Adrenal gland (tissue), 12 donors: ENCODE results near the gene DACT3. TPM values are rescaled to one million over a fixed set of nuclear protein-coding genes. Genes with fewer than 3 reads are reported as not detected.

Experiments used
- DNase-seq, 7 donors: peaks; one replicate each; pipeline ENCODE4 v3.0.0-alpha.2; 2019 to 2020
- H3K27ac ChIP-seq, 5 donors: fragments of 200-600 bp; sonication (generic) in 4 of 5; 1 replicate in 3 of 5; 2 replicates in 2 of 5; pipeline versions ENCODE4 v1.5.1 to v1.8.0; 2016 to 2020; ENCODE audit warnings: mild to moderate bottlenecking in 1 of 5
- H3K27me3 ChIP-seq: fragments of 200-600 bp; 2 replicates; pipeline ENCODE4 v1.8.0; 2021
- H3K36me3 ChIP-seq, 2 donors: fragments of 200-600 bp; replicated peaks in 1 of 2; 1 replicate in 1 of 2; 2 replicates in 1 of 2; pipeline versions ENCODE4 v1.5.1 to v1.8.0; 2018 to 2022
- H3K4me1 ChIP-seq, 2 donors: fragments of 200-600 bp; replicated peaks in 1 of 2; 1 replicate in 1 of 2; 2 replicates in 1 of 2; pipeline versions ENCODE4 v1.5.1 to v1.8.0; 2018 to 2021
- H3K4me3 ChIP-seq, 4 donors: fragments of 200-600 bp; sonication (generic) in 3 of 4; one replicate each; pipeline ENCODE4 v1.5.1; 2016 to 2018
- H3K9me3 ChIP-seq, 3 donors: fragments of 200-600 bp; sonication (generic) in 1 of 3; replicated peaks in 1 of 3; 1 replicate in 2 of 3; 2 replicates in 1 of 3; pipeline versions ENCODE4 v1.5.1 to v1.8.0; 2016 to 2021
- POLR2A ChIP-seq, 2 donors: fragments of 450-650 bp; IDR thresholded peaks; one replicate each; pipeline ENCODE4 v1.6.1; 2017; ENCODE audit warnings: antibody characterized with exemption in 2 of 2, mild to moderate bottlenecking in 2 of 2, moderate library complexity in 1 of 2
- WGBS, 4 donors: extraction: QIAGEN DNeasy Blood & Tissue Kit in 2 of 4; methylation state at CpG; one replicate each; pipeline versions ENCODE4 v1.1.5 to v1.1.7; 2013 to 2017; 5-methylcytosine and 5-hydroxymethylcytosine counted together
- intact Hi-C, 2 donors: fragments of 100-400 bp; cut with DNase I; formaldehyde crosslinking; loops; one replicate each; pipeline versions ENCODE4 v1.14.1 to v1.15.0; 2022 to 2023
- polyA plus RNA-seq, 3 donors: library from polyadenylated mRNA; stranded (reverse); fragments of 200-250 nt in 2 of 3; fragments of 350-450 nt in 1 of 3; fragmentation: Illumina TruSeq in 1 of 3; extraction: RNeasy Lipid Tissue Mini Kit (QIAGEN cat#74804) in 1 of 3; gene quantifications; one replicate each; pipeline ENCODE4 v1.2.3, GENCODE V29; 2013 to 2014
- total RNA-seq, 9 donors: library from RNA; depleted of rRNA in 4 of 9; stranded (reverse); fragments of >200 nt in 4 of 9; fragments of 120-200 nt in 1 of 9; fragmentation: NEBNext Ultra II Directional in 1 of 9; extraction: Animal tissue kit (Norgen Biotek cat#: 25700) in 1 of 9; gene quantifications; one replicate each; pipeline versions ENCODE4 v1.1.0 to v1.2.4, GENCODE V29; 2013 to 2023
- TF ChIP-seq, protein P1 (sequence below), 6 experiments: fragments of 450-650 bp in 4 of 6; fragments of 200-600 bp in 2 of 6; sonication (generic) in 1 of 6; IDR thresholded peaks; 1 replicate in 5 of 6; 2 replicates in 1 of 6; pipeline versions ENCODE4 v1.5.1 to v1.8.0; 2016 to 2021; ENCODE audit warnings: antibody characterized with exemption in 6 of 6, mild to moderate bottlenecking in 2 of 6, moderate library complexity in 1 of 6
- donor health status: healthy with polysubstance abuse.
- donor health status: Bipolar disorder and iron deficiency.
- donor health status: DM: yes; HTN: yes; CAD: no.
- donor health status: DM: no; HTN: no; CAD: no.
- donor health status: DM: no; HTN: no; CAD: no.
- donor health status: DM: yes; HTN: yes; CAD: no.

Gene DACT3
- total and polyA plus RNA-seq, 12 donors: 1.7 to 9.8 (median 3.7) TPM

DNA sequence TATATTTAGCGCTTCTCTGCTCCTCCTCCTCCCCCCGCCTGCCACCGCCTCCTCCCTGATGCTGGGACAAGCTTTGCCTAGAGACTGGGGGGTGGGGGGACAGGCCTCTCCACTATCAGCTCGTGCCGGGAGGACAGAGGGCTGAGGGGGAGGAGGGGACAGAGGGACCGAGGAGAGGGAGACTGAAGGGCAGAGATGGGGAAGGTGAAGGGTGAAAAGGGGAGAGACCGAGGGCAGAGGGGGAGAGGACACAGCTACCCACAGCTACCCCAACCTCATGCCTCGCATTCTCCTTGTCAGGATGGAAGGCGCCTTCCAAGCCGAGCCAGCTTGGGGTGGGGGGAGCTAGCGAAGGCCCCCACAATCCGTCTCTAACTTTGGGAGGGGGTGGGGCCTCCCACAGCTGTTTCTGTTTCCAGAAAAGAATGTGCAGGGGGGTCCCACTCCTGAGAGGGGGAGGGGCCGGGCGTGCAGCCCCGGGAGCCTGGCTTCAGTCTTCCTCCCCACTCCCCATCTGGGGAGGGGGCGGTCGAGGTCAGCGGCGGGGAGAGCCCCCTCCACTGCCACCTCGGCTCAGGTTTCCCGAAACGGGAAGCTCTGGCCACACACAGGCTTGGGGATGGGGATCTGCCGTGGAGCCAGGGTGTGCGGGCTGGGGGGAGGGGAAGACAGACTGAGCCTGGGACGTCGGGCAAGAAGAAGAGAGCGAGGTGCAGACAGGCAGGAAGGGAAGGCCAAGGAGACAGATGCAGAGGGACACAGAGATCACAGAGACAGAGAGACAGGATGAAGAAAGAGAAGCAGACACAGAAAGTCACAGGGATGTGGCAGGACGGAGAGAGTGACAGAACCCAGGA, 1.6 kb downstream of the DACT3 start:
- Histone ChIP-seq H3K27ac (peak overlapping the region in 2 of 5 donors; percentile 46 to 68), H3K36me3 (no peaks in the 10 kb centered on the region), H3K9me3 (no peaks in the 10 kb centered on the region), H3K4me3 (peak overlapping the region in 2 of 4 donors; percentile 9 to 61), H3K4me1 (peaks cover 12 to 26% of the 10 kb centered on the region in 2 donors), H3K27me3 (no peaks in the 10 kb centered on the region)
- DNase-seq: peak in 4 of 7 donors; percentile 33 to 42 (median 36)
- intact Hi-C loops: loop anchor here (5.0 to 10.0 kb wide), 2 partner anchors 47 to 125 kb away; no protein-coding TSS in a partner anchor
- TF ChIP-seq, protein P1, sequence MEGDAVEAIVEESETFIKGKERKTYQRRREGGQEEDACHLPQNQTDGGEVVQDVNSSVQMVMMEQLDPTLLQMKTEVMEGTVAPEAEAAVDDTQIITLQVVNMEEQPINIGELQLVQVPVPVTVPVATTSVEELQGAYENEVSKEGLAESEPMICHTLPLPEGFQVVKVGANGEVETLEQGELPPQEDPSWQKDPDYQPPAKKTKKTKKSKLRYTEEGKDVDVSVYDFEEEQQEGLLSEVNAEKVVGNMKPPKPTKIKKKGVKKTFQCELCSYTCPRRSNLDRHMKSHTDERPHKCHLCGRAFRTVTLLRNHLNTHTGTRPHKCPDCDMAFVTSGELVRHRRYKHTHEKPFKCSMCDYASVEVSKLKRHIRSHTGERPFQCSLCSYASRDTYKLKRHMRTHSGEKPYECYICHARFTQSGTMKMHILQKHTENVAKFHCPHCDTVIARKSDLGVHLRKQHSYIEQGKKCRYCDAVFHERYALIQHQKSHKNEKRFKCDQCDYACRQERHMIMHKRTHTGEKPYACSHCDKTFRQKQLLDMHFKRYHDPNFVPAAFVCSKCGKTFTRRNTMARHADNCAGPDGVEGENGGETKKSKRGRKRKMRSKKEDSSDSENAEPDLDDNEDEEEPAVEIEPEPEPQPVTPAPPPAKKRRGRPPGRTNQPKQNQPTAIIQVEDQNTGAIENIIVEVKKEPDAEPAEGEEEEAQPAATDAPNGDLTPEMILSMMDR (IDR thresholded peaks at IDR 0.05): no peak
- TF ChIP-seq POLR2A (IDR thresholded peaks at IDR 0.05): no peak
- WGBS, 4 donors: 5 to 13% (median 11%) methylated on average over 17 to 28 of the region's 28 CpGs

DNA sequence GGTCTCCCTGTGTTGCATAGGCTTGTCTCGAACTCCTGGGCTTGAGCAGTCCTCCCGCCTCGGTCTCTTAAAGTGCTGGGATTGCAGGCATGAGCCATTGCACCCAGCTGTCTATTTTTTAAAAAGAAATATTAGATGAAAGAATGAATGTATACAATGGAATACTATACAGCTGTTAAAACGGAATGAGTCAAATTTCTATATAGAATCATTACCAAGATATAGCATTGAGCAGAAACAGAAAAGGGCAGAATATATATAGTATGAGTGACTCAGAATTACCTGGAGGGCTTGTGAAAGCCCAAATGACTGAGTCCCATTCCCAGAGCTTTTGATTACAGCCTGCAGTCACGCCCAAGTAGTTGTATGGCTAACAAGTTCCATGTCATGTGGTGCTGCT, 4.4 kb downstream of the DACT3 start:
- TF ChIP-seq POLR2A (IDR thresholded peaks at IDR 0.05): no peak
- no peak overlapping the region for H3K4me3 ChIP-seq
- peaks cover 5 to 16% of the 10 kb centered on the region in 2 donors for H3K4me1 ChIP-seq
- DNase-seq: no peak
- H3K9me3 ChIP-seq: no peaks in the 10 kb centered on the region
- H3K27me3 ChIP-seq: no peaks in the 10 kb centered on the region
- intact Hi-C loops: no loop called here
- H3K36me3 ChIP-seq: no peaks in the 10 kb centered on the region
- 92 to 98% (median 96%) methylated on average over 5 of the region's 5 CpGs for WGBS, 4 donors
- H3K27ac ChIP-seq: no peak overlapping the region

DNA sequence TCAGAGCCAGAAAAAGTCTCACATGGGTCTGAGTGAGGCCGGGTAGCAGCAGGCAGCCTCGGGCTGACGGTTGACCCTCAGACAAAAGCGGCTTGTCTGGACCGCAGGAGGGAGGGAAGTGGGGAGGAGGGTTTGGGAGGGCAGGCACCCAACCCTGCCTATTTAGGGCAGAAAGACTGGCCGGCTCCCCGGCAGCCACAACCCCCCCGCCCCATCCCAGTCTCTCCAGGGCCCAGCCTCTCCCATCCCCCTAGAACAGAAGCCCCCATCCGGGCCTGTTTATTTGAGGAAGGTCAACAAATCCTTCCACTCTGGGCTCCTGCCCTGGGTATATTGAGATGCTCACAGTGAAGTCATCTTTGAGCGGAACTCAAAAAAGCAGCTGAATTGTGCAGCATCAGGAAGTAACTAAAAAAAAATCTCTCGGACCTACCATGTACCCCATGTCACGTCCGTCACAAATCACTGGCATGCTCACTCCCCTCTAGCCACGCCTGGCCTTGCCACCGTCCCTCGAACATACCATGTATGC, 6.3 kb downstream of the DACT3 start:
- WGBS, 4 donors: 57 to 65% (median 62%) methylated on average over 13 to 16 of the region's 16 CpGs
- peak overlapping the region in 1 of 5 donors; percentile 21 for H3K27ac ChIP-seq
- intact Hi-C loops: no loop called here
- H3K4me1 ChIP-seq: peaks cover 0 to 4% of the 10 kb centered on the region in 2 donors
- no peak for TF ChIP-seq POLR2A (IDR thresholded peaks at IDR 0.05)
- TF ChIP-seq, protein P1 (IDR thresholded peaks at IDR 0.05): no peak
- no peaks in the 10 kb centered on the region for H3K9me3 ChIP-seq
- no peak for DNase-seq
- peaks cover 2% of the 10 kb centered on the region for H3K27me3 ChIP-seq
- no peak overlapping the region for H3K4me3 ChIP-seq
- no peaks in the 10 kb centered on the region for H3K36me3 ChIP-seq

DNA sequence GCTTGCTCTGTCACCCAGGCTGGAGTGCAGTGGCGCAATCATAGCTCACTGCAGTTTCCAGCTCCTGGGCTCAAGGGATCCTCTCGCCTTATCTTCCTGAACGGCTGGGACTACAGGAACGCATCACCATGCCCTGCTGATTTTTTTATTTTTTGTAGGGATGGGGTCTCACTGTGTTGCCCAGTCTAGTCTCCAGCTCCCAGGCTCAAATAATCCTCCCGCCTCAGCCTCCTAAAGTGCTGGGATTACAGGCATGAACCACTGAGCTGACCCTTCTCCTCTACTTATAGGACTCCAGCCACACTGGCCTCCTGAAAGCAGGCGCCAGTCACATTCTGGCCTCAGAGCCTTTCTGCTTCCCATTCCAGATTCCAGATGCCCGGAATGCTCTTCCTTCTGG, 10.5 kb downstream of the DACT3 start:
- H3K9me3 ChIP-seq: no peaks in the 10 kb centered on the region
- intact Hi-C loops: no loop called here
- H3K4me3 ChIP-seq: no peak overlapping the region
- no peaks in the 10 kb centered on the region for H3K4me1 ChIP-seq
- H3K27me3 ChIP-seq: peaks cover 15% of the 10 kb centered on the region
- H3K27ac ChIP-seq: no peak overlapping the region
- H3K36me3 ChIP-seq: no peaks in the 10 kb centered on the region
- WGBS, 4 donors: 86 to 90% (median 89%) methylated on average over 7 of the region's 7 CpGs
- no peak for DNase-seq
- TF ChIP-seq POLR2A (IDR thresholded peaks at IDR 0.05): no peak
- TF ChIP-seq, protein P1 (IDR thresholded peaks at IDR 0.05): no peak
